H7 (cell line): ENCODE data around the gene ULK2. TPM values are rescaled to one million over a fixed set of nuclear protein-coding genes. Genes with fewer than 3 reads are reported as not detected.

Experiments used
- DNase-seq: peaks from one replicate; pipeline ENCODE4 v3.0.0; 2012
- H3K27me3 ChIP-seq: 2 replicates; pipeline ENCODE4 v1.6.0; 2011; ENCODE audit warnings: mild to moderate bottlenecking, low read length; ENCODE audit not compliant: control insufficient read depth, insufficient read depth
- H3K36me3 ChIP-seq: replicated peaks from 2 replicates; pipeline ENCODE4 v1.5.1; 2011; ENCODE audit warnings: low read length; ENCODE audit not compliant: control insufficient read depth, insufficient read depth
- H3K4me3 ChIP-seq: 2 replicates; pipeline ENCODE4 v1.5.1; 2011; ENCODE audit warnings: low read depth, mild to moderate bottlenecking, control low read depth, low read length, moderate library complexity; ENCODE audit not compliant: insufficient read depth
- total RNA-seq: library from RNA; depleted of rRNA; stranded (reverse); fragments of >200 nt; shearing (Covaris generic); gene quantifications from 2 replicates; pipeline ENCODE4 v1.2.3, GENCODE V29; 2014; rRNA removed

ULK2 gene
- total RNA-seq, 1 experiment from 2014 or later, result 13.9 TPM

GRCh38 chr17:19724501-19725420 is 143.0 kb downstream of the ULK2 start:
- no peak for DNase-seq
- no peaks in the 10 kb centered on the region for H3K36me3 ChIP-seq
- no peaks in the 10 kb centered on the region for H3K27me3 ChIP-seq
- H3K4me3 ChIP-seq, result no peak overlapping the region

- Histone ChIP-seq H3K27me3 (no peaks in the 10 kb centered on the region), H3K4me3 (no peak overlapping the region), H3K36me3 (no peaks in the 10 kb centered on the region)
- DNase-seq, result no peak
Measured at GRCh38 chr17:19723964-19724363, 143.8 kb downstream of the ULK2 start.

Other genes starting within 250 kb of the ULK2 start
- gene ALDH3A2, start 219.2 kb downstream of the ULK2 start, total RNA-seq, result 119 and 159 TPM in 2 replicates
- gene SLC47A2, start 151.4 kb downstream of the ULK2 start, total RNA-seq, result not detected in 2 replicates
- 0.24 and 0.26 TPM in 2 replicates for gene ALDH3A1, start 119.6 kb downstream of the ULK2 start, total RNA-seq
- 12.8 and 18.7 TPM in 2 replicates for gene AKAP10, start 109.9 kb upstream of the ULK2 start, total RNA-seq
- gene SPECC1, start 141.4 kb upstream of the ULK2 start, total RNA-seq, result 54.1 and 101 TPM in 2 replicates